Effector CD4-positive, alpha-beta T cell (primary cell): Measurements from ENCODE around the gene RAD51B.

Source experiments
- DNase-seq: peaks from one replicate; pipeline ENCODE4 v3.0.0-alpha.2; 2020

RAD51B gene

GRCh38 chr14:68632054-68632895 lies 812.7 kb downstream of the RAD51B start:
- DNase-seq: no peak

DNA sequence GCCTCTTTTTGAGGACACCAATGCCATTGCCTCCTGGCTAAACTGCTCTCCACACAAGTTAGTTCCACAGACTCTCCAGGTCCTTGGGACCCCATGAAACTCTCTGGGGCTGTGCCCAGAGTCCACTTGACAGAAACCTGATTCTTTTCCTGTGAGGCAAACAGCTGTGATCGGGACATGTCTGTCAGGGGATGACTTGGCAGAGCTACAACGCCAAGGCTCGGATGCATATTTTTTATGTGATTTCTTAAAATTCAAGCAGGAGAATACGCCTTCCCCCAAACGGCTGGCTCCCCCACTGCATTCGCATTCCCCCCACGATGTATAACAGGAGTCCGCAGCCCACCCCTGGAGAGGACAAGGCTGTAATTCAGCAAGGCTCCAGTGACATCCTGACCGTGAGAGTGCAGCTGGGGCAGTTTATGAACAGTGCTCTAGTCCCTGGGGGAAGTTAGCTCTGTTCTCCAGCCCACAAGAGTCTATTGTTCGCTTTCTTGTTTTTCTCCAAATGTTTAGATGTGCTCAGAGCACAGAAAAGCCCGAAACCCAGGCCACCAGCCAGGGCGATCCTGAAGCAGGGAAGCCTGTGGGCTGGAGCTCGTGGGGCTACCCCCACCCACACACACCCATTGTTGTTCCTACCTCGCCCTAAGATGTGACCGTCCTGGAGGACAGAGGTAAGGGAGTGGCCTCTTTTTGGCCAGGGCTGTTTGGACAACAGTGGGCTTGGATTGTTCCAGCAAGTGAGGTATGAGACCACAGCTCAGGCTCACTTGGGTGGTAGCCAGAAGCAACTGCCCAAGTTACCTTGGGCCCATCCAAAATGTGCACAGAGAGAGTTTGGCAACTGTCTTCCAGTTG lies 813.8 kb downstream of the RAD51B start:
- no peak for DNase-seq

DNA sequence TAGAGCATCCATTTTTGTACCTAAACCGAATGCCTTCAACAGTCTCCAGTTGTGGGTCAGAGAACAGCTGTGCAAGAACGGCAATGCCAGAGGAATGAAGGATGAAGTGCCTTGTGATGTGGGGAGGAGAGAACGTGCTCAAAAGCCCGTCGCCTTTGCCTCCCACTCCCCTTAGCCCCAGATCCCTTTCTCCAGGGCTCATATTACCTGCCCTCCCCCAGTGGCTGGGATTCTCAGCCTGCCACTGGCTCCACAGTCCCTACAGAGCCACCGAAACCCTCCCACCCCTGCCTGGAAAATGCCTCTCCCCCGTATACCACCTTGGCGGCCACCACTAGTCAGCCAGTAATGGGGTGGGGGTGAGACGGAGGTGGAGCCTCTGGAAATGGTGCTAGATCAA lies 814.8 kb downstream of the RAD51B start:
- no peak for DNase-seq

- DNase-seq: no peak
These were observed 815.5 kb downstream of the RAD51B start for GRCh38 chr14:68634874-68635595.

GRCh38 chr14:68636597-68636996 lies 817.0 kb downstream of the RAD51B start:
- DNase-seq: no peak

DNA sequence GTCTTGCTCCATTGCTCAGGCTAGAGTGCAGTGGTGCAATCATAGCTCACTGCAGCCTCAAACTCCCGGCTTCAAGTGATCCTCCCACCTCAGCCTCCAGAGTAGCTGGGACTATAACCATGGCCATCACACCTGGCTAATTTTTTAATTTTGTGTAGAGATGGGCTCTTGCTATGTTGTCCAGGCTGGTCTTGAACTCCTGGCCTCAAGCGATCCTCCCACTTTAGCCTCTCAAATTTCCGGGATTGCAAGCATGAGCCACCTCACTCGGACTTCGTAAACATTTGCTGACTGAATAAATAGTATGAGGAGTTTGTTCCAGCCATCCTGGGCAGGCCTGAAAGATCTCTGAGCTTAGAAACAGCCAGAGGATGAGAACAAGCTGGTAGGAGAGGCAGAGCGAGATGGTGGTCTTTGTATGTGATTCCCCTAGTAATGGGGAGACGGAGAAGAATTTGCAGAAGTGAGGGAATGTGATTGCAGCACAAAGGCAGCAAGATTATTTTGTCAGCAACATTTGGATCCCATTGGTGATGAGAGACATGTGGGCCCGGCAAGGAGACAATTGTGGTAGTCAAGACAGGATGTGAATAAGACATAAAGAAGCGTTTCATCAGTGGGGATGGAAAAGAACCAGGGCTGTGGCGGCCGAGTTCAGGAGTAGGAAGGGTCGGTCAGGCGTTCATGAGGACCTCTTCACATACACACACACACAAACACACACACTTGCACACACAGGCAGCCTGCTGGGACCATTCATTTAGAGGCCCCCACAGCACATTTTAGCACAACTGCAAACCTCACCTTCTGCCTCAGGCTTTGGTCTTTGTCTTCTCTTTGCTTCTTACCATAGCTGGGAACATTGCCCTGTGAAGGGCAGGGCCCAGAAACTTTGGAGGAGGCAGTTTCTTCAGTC lies 817.8 kb downstream of the RAD51B start:
- DNase-seq: no peak

DNA sequence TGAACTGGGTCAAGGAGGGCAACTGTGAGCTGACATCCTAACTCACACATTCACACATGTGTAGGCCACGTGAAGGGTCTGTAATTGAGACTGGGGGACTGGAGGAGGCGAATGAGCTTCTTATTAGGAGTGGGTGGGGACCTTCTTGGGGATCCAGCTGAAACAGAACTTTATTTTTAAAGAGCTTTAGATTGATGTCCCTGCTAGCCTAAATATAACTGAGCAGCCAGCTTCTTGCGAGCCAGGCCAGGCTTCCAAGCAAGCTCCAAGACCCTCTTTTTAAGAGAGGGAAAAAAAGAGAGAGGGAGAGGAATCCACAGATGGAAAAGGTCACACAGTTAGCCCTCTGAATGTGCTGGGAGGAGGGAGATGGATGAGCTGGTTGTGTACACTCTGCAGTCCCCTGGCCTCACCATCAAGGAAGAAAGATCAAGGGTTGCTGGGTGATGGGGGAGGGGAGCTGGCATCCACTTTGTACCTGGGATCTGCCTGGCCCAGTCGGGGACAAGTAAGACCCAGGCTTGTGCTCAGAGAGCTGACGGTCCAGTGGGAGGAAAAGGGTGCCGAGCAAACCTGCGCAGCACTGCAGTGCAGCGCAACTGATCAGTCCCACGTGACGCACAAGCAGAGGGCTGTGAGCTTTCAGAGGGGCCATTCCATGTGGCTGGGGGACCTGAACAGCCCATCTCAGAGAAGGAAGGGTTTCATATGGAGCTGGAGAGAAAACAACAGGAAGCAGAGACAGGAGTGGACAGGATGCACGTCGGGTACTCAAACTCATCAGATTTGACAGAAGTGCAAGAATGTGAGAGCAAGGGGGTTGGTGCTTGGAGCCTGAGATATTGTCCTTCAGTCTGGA lies 818.8 kb downstream of the RAD51B start:
- DNase-seq: no peak

DNA sequence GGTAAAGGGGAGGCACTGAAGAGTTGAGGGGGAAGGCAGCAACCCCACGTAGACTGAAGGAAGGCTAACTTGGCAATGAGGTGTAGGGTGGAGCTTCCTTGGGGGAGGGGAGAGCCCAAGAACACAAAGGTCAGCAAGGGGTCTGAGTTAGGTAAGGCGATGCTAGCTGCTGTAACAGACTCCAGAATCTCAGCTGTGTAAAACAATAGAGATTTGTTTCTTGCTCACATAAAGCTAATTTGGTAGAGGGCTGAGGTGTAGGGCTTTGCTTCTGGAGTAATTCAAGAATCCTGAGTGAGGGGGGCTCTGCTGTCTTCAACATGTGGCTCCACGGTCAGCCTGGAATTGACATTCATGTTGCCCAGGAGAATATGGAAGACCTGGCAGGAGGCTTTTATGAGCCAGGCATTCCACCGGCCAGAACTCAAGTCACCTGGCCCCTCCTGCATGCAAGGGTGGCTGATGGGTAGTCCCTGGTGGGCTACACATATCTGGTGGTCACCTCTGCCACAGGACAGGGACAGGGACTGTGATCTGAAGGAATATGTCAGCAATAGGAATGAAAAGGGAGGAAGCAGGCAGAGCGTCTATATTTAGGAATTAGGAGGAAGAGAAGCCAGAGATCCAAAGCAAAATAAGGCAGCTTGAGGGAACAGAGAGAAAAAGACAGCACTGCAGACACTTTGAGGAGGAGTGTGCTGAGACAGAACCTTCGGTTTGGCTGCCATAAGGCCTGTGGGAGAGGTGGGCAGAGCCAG lies 819.6 kb downstream of the RAD51B start:
- DNase-seq: no peak

DNA sequence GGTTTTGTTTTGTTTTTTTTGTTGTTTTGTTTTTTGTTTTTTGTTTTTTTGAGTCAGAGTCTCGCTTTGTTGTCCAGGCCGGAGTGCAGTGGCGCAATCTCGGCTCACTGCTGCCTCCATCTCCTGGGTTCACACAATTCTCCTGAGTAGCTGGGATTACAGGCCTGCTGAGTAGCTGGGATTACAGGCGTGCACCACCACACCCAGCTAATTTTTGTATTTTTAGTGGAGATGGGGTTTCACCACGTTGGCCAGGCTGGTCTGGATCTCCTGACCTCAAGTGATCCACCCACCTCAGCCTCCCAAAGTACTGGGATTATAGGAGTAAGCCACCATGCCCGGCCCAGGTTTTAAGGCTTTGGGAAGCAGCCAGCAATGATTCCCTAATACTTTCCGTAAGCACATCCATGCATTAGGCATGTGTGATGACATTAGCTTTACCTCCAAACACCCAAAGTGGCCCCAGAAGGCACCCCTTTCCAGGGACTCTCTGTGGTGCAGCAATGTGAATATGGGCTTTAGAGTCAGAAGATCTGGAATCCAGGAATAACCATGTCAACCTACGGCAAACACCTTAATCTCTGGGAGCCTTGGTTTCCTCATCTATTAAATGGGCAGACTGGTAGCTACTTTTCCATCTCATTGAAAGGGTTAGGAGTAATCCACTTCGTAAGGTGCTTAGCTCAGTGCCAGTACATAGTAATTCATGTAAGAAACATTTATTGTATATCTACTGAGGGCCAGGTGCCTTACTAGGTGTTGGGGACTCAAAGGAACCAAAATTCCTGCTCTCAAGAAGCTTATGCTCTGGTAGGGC lies 820.4 kb downstream of the RAD51B start:
- no peak for DNase-seq

DNA sequence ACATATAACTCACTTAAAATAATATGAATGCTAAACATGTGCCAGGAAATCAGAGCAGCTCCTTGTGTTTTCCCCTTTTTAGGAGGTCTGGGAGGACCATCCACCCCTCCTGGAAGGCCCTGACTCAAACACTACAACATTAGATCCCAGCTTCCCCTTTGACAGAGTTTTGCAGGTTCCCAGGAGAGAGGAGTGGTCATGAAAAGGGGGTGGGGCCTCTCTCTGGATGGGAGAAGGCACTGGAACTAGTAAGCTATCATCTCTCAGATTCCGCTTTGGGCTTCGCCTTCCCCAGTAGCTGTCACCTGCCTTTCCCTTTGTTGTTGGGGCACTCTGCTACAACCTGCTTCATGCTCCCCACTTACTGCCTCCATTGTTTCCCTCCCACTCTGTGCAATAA lies 824.1 kb downstream of the RAD51B start:
- DNase-seq: no peak

- no peak for DNase-seq
These were observed 824.5 kb downstream of the RAD51B start for GRCh38 chr14:68644101-68644500.

DNA sequence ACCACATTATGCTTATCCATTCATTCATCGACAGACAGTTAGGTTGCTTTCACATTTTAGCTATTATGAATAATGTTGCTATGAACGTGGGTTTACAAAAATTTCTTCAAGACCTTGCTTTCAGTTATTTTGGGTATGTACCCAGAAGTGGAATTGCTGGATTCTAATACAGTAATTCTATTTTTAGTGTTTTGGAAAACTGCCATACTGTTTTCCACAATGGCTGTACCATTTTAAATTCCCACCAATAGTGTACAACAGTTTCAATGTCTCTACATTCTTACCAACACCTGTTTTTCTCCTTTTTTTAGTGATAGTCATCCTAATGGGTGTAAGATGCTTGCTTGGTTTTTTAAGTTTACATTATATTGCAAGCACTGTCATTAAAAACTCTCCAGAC lies 825.8 kb downstream of the RAD51B start:
- no peak for DNase-seq

GRCh38 chr14:68649476-68650189 lies 830.1 kb downstream of the RAD51B start:
- no peak for DNase-seq

- DNase-seq: no peak
These were observed 830.9 kb downstream of the RAD51B start for GRCh38 chr14:68650404-68650994.

DNA sequence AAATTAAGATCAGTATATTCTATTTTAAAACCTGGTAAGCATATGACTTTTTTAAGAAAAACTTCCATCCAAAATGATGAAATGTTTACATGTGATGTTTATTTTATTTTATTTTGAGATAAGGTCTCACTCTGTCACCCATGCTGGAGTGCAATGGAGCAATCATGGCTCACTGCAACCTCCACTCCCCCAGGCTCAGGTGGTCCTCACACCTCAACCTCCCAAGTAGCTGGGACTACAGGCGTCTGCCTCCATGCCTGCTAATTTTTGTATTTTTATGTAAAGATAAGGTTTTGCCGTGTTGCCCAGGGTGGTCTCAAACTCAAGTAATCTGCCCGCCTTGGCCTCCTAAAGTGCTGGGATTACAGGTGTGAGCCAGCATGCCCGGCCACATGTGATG lies 831.5 kb downstream of the RAD51B start:
- no peak for DNase-seq

DNA sequence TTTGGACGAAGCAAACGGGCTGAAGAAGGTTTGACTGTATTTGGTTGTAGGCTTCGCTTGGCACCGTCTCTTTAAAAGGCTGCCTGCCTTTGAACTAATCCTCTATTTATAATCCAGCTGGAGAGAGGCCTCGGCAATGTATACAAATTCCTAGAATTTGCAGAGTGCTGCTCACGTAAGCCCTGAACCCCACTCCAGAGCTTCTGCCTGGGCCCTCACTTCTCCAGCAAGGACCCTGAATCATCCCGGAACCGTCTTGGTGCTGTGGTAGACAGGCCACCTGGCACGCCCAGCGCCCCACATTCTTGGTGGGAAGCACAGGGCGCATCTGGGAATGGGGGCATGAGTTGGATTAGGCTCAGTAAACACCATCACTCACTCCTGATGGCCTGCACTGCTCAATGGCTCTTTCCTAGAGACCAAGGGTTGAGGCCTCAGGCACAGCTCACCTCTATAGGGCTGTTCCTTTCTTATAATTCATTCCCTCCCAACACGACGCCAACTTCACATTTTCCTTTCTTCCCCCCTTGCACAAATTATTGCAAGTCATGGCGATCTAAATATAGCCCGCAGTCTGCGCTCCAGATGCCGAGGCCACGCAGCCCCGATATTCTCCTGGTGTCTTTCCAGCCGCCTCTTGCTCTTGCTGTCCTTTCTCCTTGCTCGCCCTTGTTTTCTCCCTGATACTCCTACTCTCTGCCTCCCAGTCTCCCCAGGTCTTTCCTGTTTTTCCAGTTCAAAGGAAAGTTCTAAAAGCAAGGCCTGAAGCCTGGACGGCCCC lies 832.3 kb downstream of the RAD51B start:
- no peak for DNase-seq

DNA sequence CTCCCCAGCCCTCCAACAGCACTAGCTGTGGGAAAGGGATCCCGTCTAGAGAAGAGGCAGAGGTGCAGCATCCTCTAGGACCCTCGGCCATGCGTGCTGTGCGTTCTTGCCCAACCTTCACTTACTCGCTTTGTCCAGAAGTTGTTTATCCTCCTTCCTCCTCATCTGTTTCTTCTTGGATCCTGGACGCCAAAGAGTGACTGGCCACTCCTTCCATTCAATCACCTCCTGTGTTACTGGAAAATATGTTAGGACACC lies 832.8 kb downstream of the RAD51B start:
- no peak for DNase-seq

DNA sequence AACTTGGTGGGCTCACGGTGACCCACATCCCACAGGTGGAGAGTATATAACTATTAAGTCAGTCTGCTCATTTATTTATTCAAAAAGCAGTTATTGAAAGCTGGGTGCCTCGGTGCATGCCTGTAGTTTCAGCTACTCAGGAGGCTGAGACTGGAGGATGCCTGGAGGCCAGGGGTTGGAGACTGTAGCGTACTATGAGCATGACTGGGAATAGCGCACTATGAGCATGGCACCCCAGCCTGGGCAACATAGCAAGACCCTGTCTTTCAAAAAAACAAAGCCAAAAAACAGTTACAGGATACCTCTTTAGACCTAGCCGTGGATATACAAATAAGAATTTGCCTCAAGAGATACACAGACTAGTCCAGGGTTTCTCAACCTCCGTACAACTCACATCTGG lies 833.5 kb downstream of the RAD51B start:
- no peak for DNase-seq
